Thyroid gland (tissue), 4 donors: ENCODE measurements around the gene KRTAP10-5.

ENCODE experiments used
- POLR2A ChIP-seq, 2 donors: fragments of 450-650 bp; IDR thresholded peaks; one replicate each; pipeline ENCODE4 v1.6.1; 2017; ENCODE audit warnings: antibody characterized with exemption in 2 of 2, mild to moderate bottlenecking in 2 of 2, moderate library complexity in 1 of 2
- TF ChIP-seq, protein P1 (sequence below), 6 experiments: fragments of 200-600 bp in 3 of 6; fragments of 450-650 bp in 3 of 6; sonication (generic) in 3 of 6; IDR thresholded peaks; one replicate each; pipeline ENCODE4 v1.5.1; 2016 to 2019; ENCODE audit warnings: antibody characterized with exemption in 6 of 6, mild to moderate bottlenecking in 2 of 6, inconsistent platforms in 1 of 6, moderate library complexity in 1 of 6

GRCh38 chr21:44544566-44544965 lies 35.8 kb downstream of the KRTAP10-5 start:
- TF ChIP-seq, protein P1, sequence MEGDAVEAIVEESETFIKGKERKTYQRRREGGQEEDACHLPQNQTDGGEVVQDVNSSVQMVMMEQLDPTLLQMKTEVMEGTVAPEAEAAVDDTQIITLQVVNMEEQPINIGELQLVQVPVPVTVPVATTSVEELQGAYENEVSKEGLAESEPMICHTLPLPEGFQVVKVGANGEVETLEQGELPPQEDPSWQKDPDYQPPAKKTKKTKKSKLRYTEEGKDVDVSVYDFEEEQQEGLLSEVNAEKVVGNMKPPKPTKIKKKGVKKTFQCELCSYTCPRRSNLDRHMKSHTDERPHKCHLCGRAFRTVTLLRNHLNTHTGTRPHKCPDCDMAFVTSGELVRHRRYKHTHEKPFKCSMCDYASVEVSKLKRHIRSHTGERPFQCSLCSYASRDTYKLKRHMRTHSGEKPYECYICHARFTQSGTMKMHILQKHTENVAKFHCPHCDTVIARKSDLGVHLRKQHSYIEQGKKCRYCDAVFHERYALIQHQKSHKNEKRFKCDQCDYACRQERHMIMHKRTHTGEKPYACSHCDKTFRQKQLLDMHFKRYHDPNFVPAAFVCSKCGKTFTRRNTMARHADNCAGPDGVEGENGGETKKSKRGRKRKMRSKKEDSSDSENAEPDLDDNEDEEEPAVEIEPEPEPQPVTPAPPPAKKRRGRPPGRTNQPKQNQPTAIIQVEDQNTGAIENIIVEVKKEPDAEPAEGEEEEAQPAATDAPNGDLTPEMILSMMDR (IDR thresholded peaks at IDR 0.05): no peak
- no peak for TF ChIP-seq POLR2A (IDR thresholded peaks at IDR 0.05)
